ENCODE measurements around the gene PRDX5. TPM values are rescaled to one million over a fixed set of nuclear protein-coding genes. Genes with fewer than 3 reads are reported as not detected.
"Not testable (repeated sequence)": the region's sequence is repeated elsewhere in the genome, so short reads cannot be mapped to it uniquely, and the experiment has no call there.

The PRDX5 gene
- total RNA-seq, 2 experiments from 2014 or later = 122 to 132 TPM

GRCh38 chr11:64303109-64304031 lies 14.6 kb upstream of the PRDX5 start:
- CTCF ChIA-PET = interaction anchor here (0.7 to 5.2 kb wide), 24 partner anchors 11 to 118 kb away, joined by 3 to 89 read pairs (median 6); partner anchors contain the start of genes BAD, FERMT3, NUDT22 and PLCB3
- Mint-ChIP-seq H3K4me1 (ENCODE audit: low read depth) (peaks cover 36% of the 10 kb centered on the region), H3K9me3 (no peaks in the 10 kb centered on the region), H3K27ac (no peak overlapping the region), H3K36me3 (ENCODE audit: low read depth) (peaks cover 9% of the 10 kb centered on the region), H3K27me3 (ENCODE audit: low read depth) (peaks cover 26% of the 10 kb centered on the region), H3K4me3 (peak overlapping the region; percentile 88)
- intact Hi-C loops (cut with micrococcal nuclease) = loop anchor here (1.0 to 2.0 kb wide), 3 partner anchors 99 to 475 kb away; partner anchors contain the start of genes MARK2 and SF1
- DNase-seq = no peak

GRCh38 chr11:64304032-64304315 lies 13.9 kb upstream of the PRDX5 start:
- H3K27ac Mint-ChIP-seq = no peak overlapping the region
- peaks cover 21% of the 10 kb centered on the region for H3K27me3 Mint-ChIP-seq (ENCODE audit: low read depth)
- DNase-seq = no peak
- CTCF ChIA-PET = interaction anchor here (0.8 to 5.2 kb wide), 21 partner anchors 13 to 119 kb away, joined by 3 to 89 read pairs (median 5); partner anchors contain the start of genes BAD, FERMT3, KCNK4 and PLCB3
- H3K4me1 Mint-ChIP-seq (ENCODE audit: low read depth) = peaks cover 36% of the 10 kb centered on the region
- H3K4me3 Mint-ChIP-seq = peak overlapping the region; percentile 88
- H3K36me3 Mint-ChIP-seq (ENCODE audit: low read depth) = peaks cover 9% of the 10 kb centered on the region
- intact Hi-C loops (cut with micrococcal nuclease) = loop anchor here (1.0 to 2.0 kb wide), 3 partner anchors 100 to 475 kb away; partner anchors contain the start of genes MARK2 and SF1
- H3K9me3 Mint-ChIP-seq = no peaks in the 10 kb centered on the region

- CTCF ChIA-PET = interaction anchor here (0.6 to 5.2 kb wide), 30 partner anchors 9 to 119 kb away, joined by 3 to 89 read pairs (median 4); partner anchors contain the start of genes BAD, FERMT3, GPR137 and KCNK4
- H3K27me3 Mint-ChIP-seq (ENCODE audit: low read depth) = peaks cover 19% of the 10 kb centered on the region
- H3K27ac Mint-ChIP-seq = peak overlapping the region; percentile 91
- peak overlapping the region; percentile 88 for H3K4me3 Mint-ChIP-seq
- no peaks in the 10 kb centered on the region for H3K9me3 Mint-ChIP-seq
- intact Hi-C loops (cut with micrococcal nuclease) = loop anchor here (1.0 to 2.0 kb wide), 14 partner anchors 13 to 474 kb away; partner anchors contain the start of genes CCDC88B, COX8A, DNAJC4 and FKBP2
- H3K36me3 Mint-ChIP-seq (ENCODE audit: low read depth) = peaks cover 9% of the 10 kb centered on the region
- H3K4me1 Mint-ChIP-seq (ENCODE audit: low read depth) = peaks cover 39% of the 10 kb centered on the region
- DNase-seq = peak; percentile 98
Observed at GRCh38 chr11:64304316-64305072, 13.4 kb upstream of the PRDX5 start.

GRCh38 chr11:64305075-64305690 lies 12.7 kb upstream of the PRDX5 start, which contains the start of gene ESRRA:
Gene ESRRA (plus strand): TSS chr11:64305524. CDS start chr11:64307180, 1,656 bp downstream.
- CTCF ChIA-PET = interaction anchor here (0.6 to 5.2 kb wide), 23 partner anchors 10 to 120 kb away, joined by 3 to 89 read pairs (median 4); partner anchors contain the start of genes BAD, FERMT3, GPR137 and KCNK4
- H3K9me3 Mint-ChIP-seq = no peaks in the 10 kb centered on the region
- peaks cover 39% of the 10 kb centered on the region for H3K4me1 Mint-ChIP-seq (ENCODE audit: low read depth)
- peak within 1 kb of the TSS; percentile 91 for H3K4me3 Mint-ChIP-seq
- peak; percentile 100 for DNase-seq
- peaks cover 9% of the 10 kb centered on the region for H3K36me3 Mint-ChIP-seq (ENCODE audit: low read depth)
- peaks cover 12% of the 10 kb centered on the region for H3K27me3 Mint-ChIP-seq (ENCODE audit: low read depth)
- intact Hi-C loops (cut with micrococcal nuclease) = loop anchor here (1.0 to 2.0 kb wide), 13 partner anchors 12 to 474 kb away; partner anchors contain the start of genes CCDC88B, COX8A, DNAJC4 and FKBP2
- H3K27ac Mint-ChIP-seq = peak within 1 kb of the TSS; percentile 91

- peak; percentile 82 for DNase-seq
- H3K9me3 Mint-ChIP-seq = no peaks in the 10 kb centered on the region
- peak overlapping the region; percentile 87 for H3K27ac Mint-ChIP-seq
- peak overlapping the region; percentile 91 for H3K4me3 Mint-ChIP-seq
- CTCF ChIA-PET = interaction anchor here (2.7 kb wide), 1 partner anchor 55 kb away, joined by 23 read pairs; the partner anchor contains the start of gene PLCB3
- H3K27me3 Mint-ChIP-seq (ENCODE audit: low read depth) = peaks cover 5% of the 10 kb centered on the region
- H3K36me3 Mint-ChIP-seq (ENCODE audit: low read depth) = peaks cover 9% of the 10 kb centered on the region
- intact Hi-C loops (cut with micrococcal nuclease) = loop anchor here (1.0 to 2.0 kb wide), 14 partner anchors 11 to 473 kb away; partner anchors contain the start of genes CCDC88B, COX8A, DNAJC4 and FKBP2
- peaks cover 35% of the 10 kb centered on the region for H3K4me1 Mint-ChIP-seq (ENCODE audit: low read depth)
Observed at GRCh38 chr11:64305691-64306562, 12.0 kb upstream of the PRDX5 start.

GRCh38 chr11:64306563-64306875 lies 11.4 kb upstream of the PRDX5 start:
- peak overlapping the region; percentile 87 for H3K27ac Mint-ChIP-seq
- peaks cover 9% of the 10 kb centered on the region for H3K36me3 Mint-ChIP-seq (ENCODE audit: low read depth)
- H3K9me3 Mint-ChIP-seq = no peaks in the 10 kb centered on the region
- H3K27me3 Mint-ChIP-seq (ENCODE audit: low read depth) = peaks cover 4% of the 10 kb centered on the region
- H3K4me3 Mint-ChIP-seq = peak overlapping the region; percentile 91
- H3K4me1 Mint-ChIP-seq (ENCODE audit: low read depth) = peaks cover 35% of the 10 kb centered on the region
- CTCF ChIA-PET = no interaction called here
- intact Hi-C loops (cut with micrococcal nuclease) = loop anchor here (1.0 kb wide), 1 partner anchor 49 kb away; no protein-coding TSS in a partner anchor
- DNase-seq = no peak

- H3K9me3 Mint-ChIP-seq = no peaks in the 10 kb centered on the region
- intact Hi-C loops (cut with micrococcal nuclease) = loop anchor here (1.0 kb wide), 1 partner anchor 48 kb away; no protein-coding TSS in a partner anchor
- H3K4me3 Mint-ChIP-seq = peak overlapping the region; percentile 91
- H3K27ac Mint-ChIP-seq = peak overlapping the region; percentile 87
- CTCF ChIA-PET = interaction anchor here (0.6 to 1.5 kb wide), 4 partner anchors 11 to 419 kb away, joined by 3 to 10 read pairs (median 4); partner anchors contain the start of genes PRDX5 and TRMT112
- H3K27me3 Mint-ChIP-seq (ENCODE audit: low read depth) = peaks cover under 1% of the 10 kb centered on the region
- no peak for DNase-seq
- H3K36me3 Mint-ChIP-seq (ENCODE audit: low read depth) = peaks cover 9% of the 10 kb centered on the region
- peaks cover 35% of the 10 kb centered on the region for H3K4me1 Mint-ChIP-seq (ENCODE audit: low read depth)
Observed at GRCh38 chr11:64306876-64307622, 10.9 kb upstream of the PRDX5 start.

- CTCF ChIA-PET = interaction anchor here (0.6 to 1.5 kb wide), 4 partner anchors 10 to 419 kb away, joined by 3 to 10 read pairs (median 4); partner anchors contain the start of genes PRDX5 and TRMT112
- H3K27me3 Mint-ChIP-seq (ENCODE audit: low read depth); H3K36me3 Mint-ChIP-seq (ENCODE audit: low read depth); DNase-seq; intact Hi-C loops (cut with micrococcal nuclease); H3K9me3 Mint-ChIP-seq: not testable (repeated sequence)
- Mint-ChIP-seq H3K4me3 (peak overlapping the region; percentile 91), H3K4me1 (ENCODE audit: low read depth) (peaks cover 41% of the 10 kb centered on the region), H3K27ac (peak overlapping the region; percentile 22)
Observed at GRCh38 chr11:64307795-64308194, 10.1 kb upstream of the PRDX5 start.

GRCh38 chr11:64312947-64313346 lies 5.0 kb upstream of the PRDX5 start:
- CTCF ChIA-PET = interaction anchor here (1.2 to 2.2 kb wide), 2 partner anchors 42 to 109 kb away, joined by 3 to 7 read pairs; no protein-coding TSS in a partner anchor
- no peaks in the 10 kb centered on the region for H3K9me3 Mint-ChIP-seq
- H3K4me3 Mint-ChIP-seq = no peak overlapping the region
- intact Hi-C loops (cut with micrococcal nuclease) = no loop called here
- H3K27me3 Mint-ChIP-seq (ENCODE audit: low read depth) = no peaks in the 10 kb centered on the region
- H3K36me3 Mint-ChIP-seq (ENCODE audit: low read depth) = peaks cover 12% of the 10 kb centered on the region
- no peak for DNase-seq
- peak overlapping the region; percentile 25 for H3K27ac Mint-ChIP-seq
- H3K4me1 Mint-ChIP-seq (ENCODE audit: low read depth) = peaks cover 35% of the 10 kb centered on the region

GRCh38 chr11:64313491-64314145 lies 4.3 kb upstream of the PRDX5 start:
- H3K27me3 Mint-ChIP-seq (ENCODE audit: low read depth) = no peaks in the 10 kb centered on the region
- H3K4me3 Mint-ChIP-seq = no peak overlapping the region
- CTCF ChIA-PET = interaction anchor here (1.2 to 2.2 kb wide), 2 partner anchors 41 to 109 kb away, joined by 3 to 7 read pairs; no protein-coding TSS in a partner anchor
- H3K27ac Mint-ChIP-seq = peak overlapping the region; percentile 25
- H3K9me3 Mint-ChIP-seq = no peaks in the 10 kb centered on the region
- H3K4me1 Mint-ChIP-seq (ENCODE audit: low read depth) = peaks cover 36% of the 10 kb centered on the region
- intact Hi-C loops (cut with micrococcal nuclease) = no loop called here
- DNase-seq = no peak
- H3K36me3 Mint-ChIP-seq (ENCODE audit: low read depth) = peaks cover 14% of the 10 kb centered on the region

All from activated naive CD4-positive, alpha-beta T cell treated with anti-CD3 and anti-CD28 coated beads for 36 hours (primary cell).